ENCODE data around the gene XPO1. TPM values are rescaled to one million over a fixed set of nuclear protein-coding genes. Genes with fewer than 3 reads are reported as not detected.
"Not testable (repeated sequence)": the region's sequence is repeated elsewhere in the genome, so short reads cannot be mapped to it uniquely, and the experiment has no call there.

XPO1 gene, protein sequence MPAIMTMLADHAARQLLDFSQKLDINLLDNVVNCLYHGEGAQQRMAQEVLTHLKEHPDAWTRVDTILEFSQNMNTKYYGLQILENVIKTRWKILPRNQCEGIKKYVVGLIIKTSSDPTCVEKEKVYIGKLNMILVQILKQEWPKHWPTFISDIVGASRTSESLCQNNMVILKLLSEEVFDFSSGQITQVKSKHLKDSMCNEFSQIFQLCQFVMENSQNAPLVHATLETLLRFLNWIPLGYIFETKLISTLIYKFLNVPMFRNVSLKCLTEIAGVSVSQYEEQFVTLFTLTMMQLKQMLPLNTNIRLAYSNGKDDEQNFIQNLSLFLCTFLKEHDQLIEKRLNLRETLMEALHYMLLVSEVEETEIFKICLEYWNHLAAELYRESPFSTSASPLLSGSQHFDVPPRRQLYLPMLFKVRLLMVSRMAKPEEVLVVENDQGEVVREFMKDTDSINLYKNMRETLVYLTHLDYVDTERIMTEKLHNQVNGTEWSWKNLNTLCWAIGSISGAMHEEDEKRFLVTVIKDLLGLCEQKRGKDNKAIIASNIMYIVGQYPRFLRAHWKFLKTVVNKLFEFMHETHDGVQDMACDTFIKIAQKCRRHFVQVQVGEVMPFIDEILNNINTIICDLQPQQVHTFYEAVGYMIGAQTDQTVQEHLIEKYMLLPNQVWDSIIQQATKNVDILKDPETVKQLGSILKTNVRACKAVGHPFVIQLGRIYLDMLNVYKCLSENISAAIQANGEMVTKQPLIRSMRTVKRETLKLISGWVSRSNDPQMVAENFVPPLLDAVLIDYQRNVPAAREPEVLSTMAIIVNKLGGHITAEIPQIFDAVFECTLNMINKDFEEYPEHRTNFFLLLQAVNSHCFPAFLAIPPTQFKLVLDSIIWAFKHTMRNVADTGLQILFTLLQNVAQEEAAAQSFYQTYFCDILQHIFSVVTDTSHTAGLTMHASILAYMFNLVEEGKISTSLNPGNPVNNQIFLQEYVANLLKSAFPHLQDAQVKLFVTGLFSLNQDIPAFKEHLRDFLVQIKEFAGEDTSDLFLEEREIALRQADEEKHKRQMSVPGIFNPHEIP (N-terminal part only)
- total RNA-seq (100 to 1,000 TPM in 5 of 7 donors, 10 to 100 TPM in 2; 98.2 to 164 (median 121) TPM), polyA plus RNA-seq (10 to 100 TPM; 56.8 to 82.3 (median 64.7) TPM)
- long read RNA-seq, donor 1, full-length matches to known transcripts = 11 of 25 reads
- long read RNA-seq, donor 1, partial matches to known transcripts = 14 of 25 reads
- long read RNA-seq, donor 1, other reads (novel, unspliced or antisense) = 0 of 25 reads
- long read RNA-seq, donor 2, full-length matches to known transcripts = 10 of 23 reads
- long read RNA-seq, donor 2, partial matches to known transcripts = 13 of 23 reads
- long read RNA-seq, donor 2, other reads (novel, unspliced or antisense) = 0 of 23 reads

DNA sequence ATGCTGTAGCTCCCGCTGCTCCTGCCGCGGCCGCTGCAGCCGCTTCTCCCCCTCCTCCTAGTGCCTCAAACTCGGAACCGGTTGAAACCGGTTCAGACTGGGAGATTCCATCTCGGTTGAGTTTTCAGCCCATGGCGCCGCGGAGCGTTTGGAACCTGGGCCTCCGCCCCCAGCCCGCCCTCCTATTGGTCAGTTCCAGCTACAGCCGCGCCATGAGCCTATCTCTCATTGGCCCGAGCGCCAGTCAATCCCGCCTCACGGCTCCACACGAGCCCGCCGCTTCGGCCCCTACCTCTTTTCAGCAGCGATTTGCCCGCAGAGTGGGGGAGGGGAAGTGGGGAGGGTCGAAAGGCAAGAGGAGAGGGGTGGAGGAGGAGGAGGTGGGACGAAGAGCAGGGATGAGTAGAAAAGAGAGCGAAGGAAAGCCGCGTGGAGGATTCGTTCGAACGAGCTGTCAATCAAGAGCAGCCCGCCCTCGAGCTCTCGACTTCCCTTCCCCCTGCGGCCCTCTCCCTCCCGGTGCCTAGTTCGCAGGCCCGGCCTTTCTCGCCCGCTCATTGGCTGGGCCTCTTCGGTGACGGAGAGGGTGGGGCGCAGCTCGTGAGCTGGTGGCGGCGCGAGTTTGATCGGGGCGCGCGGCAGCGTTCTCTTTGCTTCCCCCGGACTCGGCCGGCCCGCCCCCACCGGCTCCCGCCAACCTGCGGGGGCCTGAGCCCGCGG is at the start of gene XPO1:
Gene XPO1, minus strand, starts transcription at position 157 of the 720 bp plus-strand sequence. CDS start 4,459 bp downstream, outside the sequence.
- peaks cover 15 to 45% (median 34%) of the 10 kb centered on the region in 6 donors for H3K4me1 ChIP-seq
- intact Hi-C loops (cut with DNase I; ENCODE audit: low total_unique reads) = no loop called here
- peak within 1 kb of the TSS; percentile 73 to 94 (median 82) for H3K4me3 ChIP-seq
- H3K27me3 ChIP-seq (replicated peaks in 1 of 7) = no peaks in the 10 kb centered on the region
- peak; percentile 100 for DNase-seq
- H3K27ac ChIP-seq = peak within 1 kb of the TSS; percentile 89 to 97 (median 96)
- no peaks in the 10 kb centered on the region for H3K9me3 ChIP-seq
- H3K36me3 ChIP-seq = no peaks in the 10 kb centered on the region
- WGBS, 5 donors = 0 to 1% (median 0%) methylated on average over 46 to 65 of the region's 65 CpGs
- TF ChIP-seq POLR2A (IDR thresholded peaks at IDR 0.05) (peak in 2 of 3 donors; percentile 8 to 65), POLR2AphosphoS5 (IDR thresholded peaks at IDR 0.05) (peak; percentile 95 to 99 (median 96))
- TF ChIP-seq, protein P1, sequence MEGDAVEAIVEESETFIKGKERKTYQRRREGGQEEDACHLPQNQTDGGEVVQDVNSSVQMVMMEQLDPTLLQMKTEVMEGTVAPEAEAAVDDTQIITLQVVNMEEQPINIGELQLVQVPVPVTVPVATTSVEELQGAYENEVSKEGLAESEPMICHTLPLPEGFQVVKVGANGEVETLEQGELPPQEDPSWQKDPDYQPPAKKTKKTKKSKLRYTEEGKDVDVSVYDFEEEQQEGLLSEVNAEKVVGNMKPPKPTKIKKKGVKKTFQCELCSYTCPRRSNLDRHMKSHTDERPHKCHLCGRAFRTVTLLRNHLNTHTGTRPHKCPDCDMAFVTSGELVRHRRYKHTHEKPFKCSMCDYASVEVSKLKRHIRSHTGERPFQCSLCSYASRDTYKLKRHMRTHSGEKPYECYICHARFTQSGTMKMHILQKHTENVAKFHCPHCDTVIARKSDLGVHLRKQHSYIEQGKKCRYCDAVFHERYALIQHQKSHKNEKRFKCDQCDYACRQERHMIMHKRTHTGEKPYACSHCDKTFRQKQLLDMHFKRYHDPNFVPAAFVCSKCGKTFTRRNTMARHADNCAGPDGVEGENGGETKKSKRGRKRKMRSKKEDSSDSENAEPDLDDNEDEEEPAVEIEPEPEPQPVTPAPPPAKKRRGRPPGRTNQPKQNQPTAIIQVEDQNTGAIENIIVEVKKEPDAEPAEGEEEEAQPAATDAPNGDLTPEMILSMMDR (IDR thresholded peaks at IDR 0.05 in 8 of 11, conservative IDR thresholded peaks at IDR 0.05 in 3 of 11) = peak in 3 of 11 experiments; percentile 6 to 30 (median 18)

GRCh38 chr2:61586928-61587327 is 48.8 kb upstream of the XPO1 start:
- H3K27ac ChIP-seq; DNase-seq; H3K4me3 ChIP-seq; H3K9me3 ChIP-seq; H3K36me3 ChIP-seq; H3K4me1 ChIP-seq; H3K27me3 ChIP-seq (replicated peaks in 1 of 7); intact Hi-C loops (cut with DNase I; ENCODE audit: low total_unique reads): not testable (repeated sequence)
- WGBS, 5 donors = 76 to 97% (median 90%) methylated on average over 5 of the region's 5 CpGs

GRCh38 chr2:61585383-61585782 is 47.2 kb upstream of the XPO1 start:
- TF ChIP-seq, protein P1 (IDR thresholded peaks at IDR 0.05 in 8 of 11, conservative IDR thresholded peaks at IDR 0.05 in 3 of 11) = no peak
- TF ChIP-seq POLR2AphosphoS5 (IDR thresholded peaks at IDR 0.05) = no peak
- no peak for TF ChIP-seq POLR2A (IDR thresholded peaks at IDR 0.05)
- no peak for DNase-seq
- Histone ChIP-seq H3K4me1 (no peaks in the 10 kb centered on the region), H3K27me3 (replicated peaks in 1 of 7) (no peaks in the 10 kb centered on the region), H3K4me3 (no peak overlapping the region), H3K36me3 (no peaks in the 10 kb centered on the region), H3K27ac (peak overlapping the region in 2 of 8 donors; percentile 21 to 40), H3K9me3 (no peaks in the 10 kb centered on the region)
- intact Hi-C loops (cut with DNase I; ENCODE audit: low total_unique reads) = no loop called here
- WGBS, 5 donors = 28 to 55% (median 45%) methylated on average over 3 of the region's 3 CpGs

DNA sequence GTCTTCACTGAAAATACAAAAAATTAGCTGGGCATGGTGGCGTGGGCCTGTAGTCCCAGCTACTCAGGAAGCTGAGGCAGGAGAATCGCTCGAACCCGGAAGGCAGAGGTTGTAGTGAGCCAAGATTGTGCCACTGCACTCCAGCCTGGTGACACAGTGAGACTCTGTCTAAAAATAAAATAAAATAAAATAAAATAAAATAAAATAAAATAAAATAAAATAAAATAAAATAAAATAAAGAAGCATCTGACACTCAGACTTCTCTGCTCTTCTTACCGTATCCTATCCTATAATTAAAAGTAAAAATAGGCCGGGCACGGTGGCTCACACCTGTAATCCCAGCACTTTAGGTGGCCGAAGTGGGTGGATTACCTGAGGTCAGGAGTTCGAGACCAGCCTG is 46.2 kb upstream of the XPO1 start:
- 95 to 98% (median 96%) methylated on average over 9 of the region's 9 CpGs for WGBS, 5 donors

More for the DNA sequence above, 46.2 kb upstream of the XPO1 start:
- H3K4me1 ChIP-seq; H3K27ac ChIP-seq; H3K27me3 ChIP-seq (replicated peaks in 1 of 7); H3K36me3 ChIP-seq; H3K4me3 ChIP-seq; intact Hi-C loops (cut with DNase I; ENCODE audit: low total_unique reads); H3K9me3 ChIP-seq; DNase-seq: not testable (repeated sequence)
